SU-DHL-6 (cell line): ENCODE data around the gene COX6B2.

Source experiments
- EZH2phosphoT487 ChIP-seq: fragments of 200-600 bp; sonication (generic), shearing (Covaris generic); conservative IDR thresholded peaks from 2 replicates; pipeline ENCODE4 v1.6.1; 2018; ENCODE audit warnings: mild to moderate bottlenecking, antibody characterized with exemption, low read length, moderate library complexity, mixed read lengths
- TF ChIP-seq, protein P1 (sequence below): fragments of 200-600 bp; sonication (generic); IDR thresholded peaks from one replicate; pipeline ENCODE4 v1.5.1; 2017; ENCODE audit warnings: antibody characterized with exemption, mild to moderate bottlenecking, low read length, moderate library complexity; ENCODE audit not compliant: insufficient read depth, poor library complexity, severe bottlenecking

- TF ChIP-seq, protein P1, sequence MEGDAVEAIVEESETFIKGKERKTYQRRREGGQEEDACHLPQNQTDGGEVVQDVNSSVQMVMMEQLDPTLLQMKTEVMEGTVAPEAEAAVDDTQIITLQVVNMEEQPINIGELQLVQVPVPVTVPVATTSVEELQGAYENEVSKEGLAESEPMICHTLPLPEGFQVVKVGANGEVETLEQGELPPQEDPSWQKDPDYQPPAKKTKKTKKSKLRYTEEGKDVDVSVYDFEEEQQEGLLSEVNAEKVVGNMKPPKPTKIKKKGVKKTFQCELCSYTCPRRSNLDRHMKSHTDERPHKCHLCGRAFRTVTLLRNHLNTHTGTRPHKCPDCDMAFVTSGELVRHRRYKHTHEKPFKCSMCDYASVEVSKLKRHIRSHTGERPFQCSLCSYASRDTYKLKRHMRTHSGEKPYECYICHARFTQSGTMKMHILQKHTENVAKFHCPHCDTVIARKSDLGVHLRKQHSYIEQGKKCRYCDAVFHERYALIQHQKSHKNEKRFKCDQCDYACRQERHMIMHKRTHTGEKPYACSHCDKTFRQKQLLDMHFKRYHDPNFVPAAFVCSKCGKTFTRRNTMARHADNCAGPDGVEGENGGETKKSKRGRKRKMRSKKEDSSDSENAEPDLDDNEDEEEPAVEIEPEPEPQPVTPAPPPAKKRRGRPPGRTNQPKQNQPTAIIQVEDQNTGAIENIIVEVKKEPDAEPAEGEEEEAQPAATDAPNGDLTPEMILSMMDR, result no peak
- no peak for TF ChIP-seq EZH2phosphoT487
Measured at GRCh38 chr19:55316646-55317045, 37.9 kb downstream of the COX6B2 start.
